ENCODE data around the gene MYD88.
"Not testable (repeated sequence)": the region's sequence is repeated elsewhere in the genome, so short reads cannot be mapped to it uniquely, and the experiment has no call there.

Gene MYD88

GRCh38 chr3:38148311-38148882 is 9.9 kb downstream of the MYD88 start:
- Histone ChIP-seq H3K4me3 (ENCODE audit: low read length) (no peak overlapping the region), H3K4me1 (ENCODE audit: insufficient read depth, low read length) (no peaks in the 10 kb centered on the region), H2AFZ (ENCODE audit: low read depth, low read length) (no peak overlapping the region), H3K9me3 (ENCODE audit: low read length) (peaks cover 5% of the 10 kb centered on the region), H3K36me3 (ENCODE audit: insufficient read depth, low read length) (no peaks in the 10 kb centered on the region), H3K27me3 (ENCODE audit: insufficient read depth, low read length) (no peaks in the 10 kb centered on the region)

DNA sequence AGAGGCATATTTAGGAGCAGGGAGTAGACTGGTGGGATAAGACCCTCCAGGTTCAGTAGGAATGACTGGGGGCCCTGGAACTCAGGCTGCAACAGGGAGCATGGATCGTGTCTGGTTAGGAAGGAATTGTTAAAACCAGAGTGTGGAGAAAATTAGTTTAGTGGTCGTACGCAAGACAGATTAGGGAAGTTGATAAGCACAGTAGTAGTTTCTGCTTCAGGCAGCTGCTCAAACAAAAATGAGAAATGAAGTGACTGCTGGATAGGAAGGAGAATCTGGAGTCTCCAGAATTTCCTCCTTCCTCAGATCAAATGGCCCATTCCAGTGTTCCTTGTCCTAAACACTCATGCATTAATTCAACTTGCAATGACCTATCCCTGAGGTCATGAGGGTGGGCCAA is 11.2 kb downstream of the MYD88 start:
- H3K36me3 ChIP-seq (ENCODE audit: insufficient read depth, low read length), result no peaks in the 10 kb centered on the region
- no peak overlapping the region for H2AFZ ChIP-seq (ENCODE audit: low read depth, low read length)
- no peaks in the 10 kb centered on the region for H3K27me3 ChIP-seq (ENCODE audit: insufficient read depth, low read length)
- no peaks in the 10 kb centered on the region for H3K4me1 ChIP-seq (ENCODE audit: insufficient read depth, low read length)
- H3K4me3 ChIP-seq (ENCODE audit: low read length), result no peak overlapping the region
- H3K9me3 ChIP-seq (ENCODE audit: low read length), result peaks cover 5% of the 10 kb centered on the region

- Histone ChIP-seq H3K36me3 (ENCODE audit: insufficient read depth, low read length) (no peaks in the 10 kb centered on the region), H3K9me3 (ENCODE audit: low read length) (peaks cover 4% of the 10 kb centered on the region), H3K4me3 (ENCODE audit: low read length) (no peak overlapping the region), H2AFZ (ENCODE audit: low read depth, low read length) (no peak overlapping the region), H3K27me3 (ENCODE audit: insufficient read depth, low read length) (no peaks in the 10 kb centered on the region), H3K4me1 (ENCODE audit: insufficient read depth, low read length) (no peaks in the 10 kb centered on the region)
Observed at GRCh38 chr3:38150780-38151528, 12.5 kb downstream of the MYD88 start.

GRCh38 chr3:38151667-38152265 is 13.3 kb downstream of the MYD88 start:
- H3K9me3 ChIP-seq (ENCODE audit: low read length), result no peaks in the 10 kb centered on the region
- H2AFZ ChIP-seq (ENCODE audit: low read depth, low read length), result no peak overlapping the region
- no peaks in the 10 kb centered on the region for H3K4me1 ChIP-seq (ENCODE audit: insufficient read depth, low read length)
- no peak overlapping the region for H3K4me3 ChIP-seq (ENCODE audit: low read length)
- no peaks in the 10 kb centered on the region for H3K36me3 ChIP-seq (ENCODE audit: insufficient read depth, low read length)
- H3K27me3 ChIP-seq (ENCODE audit: insufficient read depth, low read length), result no peaks in the 10 kb centered on the region

DNA sequence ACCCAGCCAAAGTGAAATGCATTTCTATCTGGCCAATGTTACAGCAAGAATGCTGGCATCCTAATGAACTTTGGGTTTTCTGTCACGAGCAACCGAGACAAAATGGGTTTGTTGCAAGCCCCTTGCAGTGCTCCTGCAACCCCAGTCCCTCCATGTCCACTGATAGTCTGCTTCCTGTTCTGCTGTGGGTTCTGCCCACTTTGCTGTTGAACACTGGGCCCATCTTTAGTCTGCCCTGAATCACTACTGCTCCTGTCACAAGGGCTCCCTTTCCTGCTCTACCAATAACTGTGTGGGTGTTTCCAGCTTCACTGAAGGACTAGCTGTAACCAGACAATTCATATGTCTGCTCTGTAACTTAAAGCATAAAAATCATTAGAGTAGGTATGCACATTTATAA is 14.1 kb downstream of the MYD88 start:
- Histone ChIP-seq H2AFZ (ENCODE audit: low read depth, low read length) (no peak overlapping the region), H3K36me3 (ENCODE audit: insufficient read depth, low read length) (no peaks in the 10 kb centered on the region), H3K27me3 (ENCODE audit: insufficient read depth, low read length) (no peaks in the 10 kb centered on the region), H3K4me1 (ENCODE audit: insufficient read depth, low read length) (no peaks in the 10 kb centered on the region), H3K9me3 (ENCODE audit: low read length) (no peaks in the 10 kb centered on the region), H3K4me3 (ENCODE audit: low read length) (no peak overlapping the region)

DNA sequence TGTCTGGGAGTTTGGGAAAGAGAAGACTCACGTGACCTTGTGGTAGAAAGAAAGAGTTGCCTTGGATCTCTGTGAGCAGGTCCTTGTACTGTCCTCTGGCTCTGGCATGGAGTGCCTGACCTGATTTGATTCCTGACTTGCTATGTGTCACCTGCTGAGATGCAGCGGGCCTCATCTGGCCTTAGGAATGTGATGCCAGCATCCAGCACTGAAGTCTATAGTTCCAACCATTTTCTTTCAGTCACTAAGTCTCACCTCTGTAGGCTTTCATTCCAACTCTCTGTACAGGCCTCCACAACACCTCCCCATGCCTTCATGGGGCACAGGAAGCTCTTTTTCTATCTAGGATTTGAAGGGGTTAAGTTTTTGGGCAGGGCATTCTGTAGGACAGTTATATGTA is 14.8 kb downstream of the MYD88 start:
- no peak overlapping the region for H3K4me3 ChIP-seq (ENCODE audit: low read length)
- no peaks in the 10 kb centered on the region for H3K4me1 ChIP-seq (ENCODE audit: insufficient read depth, low read length)
- no peaks in the 10 kb centered on the region for H3K27me3 ChIP-seq (ENCODE audit: insufficient read depth, low read length)
- H2AFZ ChIP-seq (ENCODE audit: low read depth, low read length), result no peak overlapping the region
- H3K36me3 ChIP-seq (ENCODE audit: insufficient read depth, low read length), result no peaks in the 10 kb centered on the region
- no peaks in the 10 kb centered on the region for H3K9me3 ChIP-seq (ENCODE audit: low read length)

DNA sequence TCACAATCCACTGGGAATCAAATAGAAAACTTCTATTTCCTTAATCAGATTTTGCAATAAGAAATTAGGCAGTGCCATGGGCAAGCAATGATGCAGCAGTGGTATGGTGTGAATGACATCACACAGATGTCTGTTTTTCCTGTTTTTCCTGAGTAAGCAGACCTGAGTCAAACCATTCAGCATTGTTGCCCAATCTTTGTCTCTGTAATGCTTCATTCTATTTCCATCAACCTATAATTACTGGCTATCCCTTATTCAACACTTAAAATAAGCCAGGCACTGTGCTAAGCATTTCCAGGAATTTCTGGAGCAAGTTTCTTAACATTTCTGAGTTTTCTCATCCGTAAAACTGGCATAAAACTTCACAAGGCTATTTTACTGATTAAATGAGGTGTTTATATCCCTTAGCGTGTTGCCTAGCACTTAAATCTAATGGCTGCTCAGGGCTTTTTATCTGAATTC is 15.6 kb downstream of the MYD88 start:
- no peaks in the 10 kb centered on the region for H3K4me1 ChIP-seq (ENCODE audit: insufficient read depth, low read length)
- no peaks in the 10 kb centered on the region for H3K27me3 ChIP-seq (ENCODE audit: insufficient read depth, low read length)
- no peak overlapping the region for H2AFZ ChIP-seq (ENCODE audit: low read depth, low read length)

GRCh38 chr3:38154625-38155255 is 16.3 kb downstream of the MYD88 start:
- no peaks in the 10 kb centered on the region for H3K4me1 ChIP-seq (ENCODE audit: insufficient read depth, low read length)
- H3K36me3 ChIP-seq (ENCODE audit: insufficient read depth, low read length), result no peaks in the 10 kb centered on the region
- H3K4me3 ChIP-seq (ENCODE audit: low read length), result no peak overlapping the region
- no peaks in the 10 kb centered on the region for H3K27me3 ChIP-seq (ENCODE audit: insufficient read depth, low read length)
- H2AFZ ChIP-seq (ENCODE audit: low read depth, low read length), result no peak overlapping the region
- H3K9me3 ChIP-seq (ENCODE audit: low read length), result no peaks in the 10 kb centered on the region

More for the DNA sequence above, 15.6 kb downstream of the MYD88 start:
- Histone ChIP-seq H3K9me3 (ENCODE audit: low read length) (no peaks in the 10 kb centered on the region), H3K36me3 (ENCODE audit: insufficient read depth, low read length) (no peaks in the 10 kb centered on the region), H3K4me3 (ENCODE audit: low read length) (no peak overlapping the region)

- H2AFZ ChIP-seq (ENCODE audit: low read depth, low read length), result no peak overlapping the region
- H3K36me3 ChIP-seq (ENCODE audit: insufficient read depth, low read length), result no peaks in the 10 kb centered on the region
- H3K4me3 ChIP-seq (ENCODE audit: low read length), result no peak overlapping the region
- H3K27me3 ChIP-seq (ENCODE audit: insufficient read depth, low read length), result no peaks in the 10 kb centered on the region
- no peaks in the 10 kb centered on the region for H3K9me3 ChIP-seq (ENCODE audit: low read length)
- no peaks in the 10 kb centered on the region for H3K4me1 ChIP-seq (ENCODE audit: insufficient read depth, low read length)
Observed at GRCh38 chr3:38155825-38156224, 17.4 kb downstream of the MYD88 start.

- H3K27me3 ChIP-seq (ENCODE audit: insufficient read depth, low read length), result no peaks in the 10 kb centered on the region
- H3K36me3 ChIP-seq (ENCODE audit: insufficient read depth, low read length), result no peaks in the 10 kb centered on the region
- no peak overlapping the region for H2AFZ ChIP-seq (ENCODE audit: low read depth, low read length)
- no peak overlapping the region for H3K4me3 ChIP-seq (ENCODE audit: low read length)
- H3K4me1 ChIP-seq (ENCODE audit: insufficient read depth, low read length), result no peaks in the 10 kb centered on the region
- H3K9me3 ChIP-seq (ENCODE audit: low read length), result no peaks in the 10 kb centered on the region
Observed at GRCh38 chr3:38157117-38157516, 18.7 kb downstream of the MYD88 start.

DNA sequence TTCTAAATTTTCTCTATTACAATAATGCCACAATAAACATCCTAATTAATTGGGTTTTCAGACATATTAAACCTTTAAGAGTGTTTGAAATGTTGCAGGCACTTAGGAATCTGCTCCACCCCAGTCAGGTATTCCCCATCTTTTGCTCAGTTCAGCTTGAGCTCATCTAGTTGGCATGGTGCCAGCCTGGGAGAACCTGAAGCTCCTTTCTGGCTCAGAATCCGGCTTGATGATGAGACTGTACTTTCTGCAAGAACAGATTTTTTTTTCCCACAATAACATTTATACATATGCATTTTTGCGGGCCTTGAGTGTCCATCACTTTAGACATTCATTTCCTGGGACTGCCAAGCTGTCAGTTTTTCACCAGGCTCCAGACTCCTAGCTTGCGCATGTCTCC is 19.1 kb downstream of the MYD88 start:
- no peak overlapping the region for H3K4me3 ChIP-seq (ENCODE audit: low read length)
- no peaks in the 10 kb centered on the region for H3K4me1 ChIP-seq (ENCODE audit: insufficient read depth, low read length)
- H3K27me3 ChIP-seq (ENCODE audit: insufficient read depth, low read length), result no peaks in the 10 kb centered on the region
- H2AFZ ChIP-seq (ENCODE audit: low read depth, low read length), result no peak overlapping the region
- no peaks in the 10 kb centered on the region for H3K9me3 ChIP-seq (ENCODE audit: low read length)
- no peaks in the 10 kb centered on the region for H3K36me3 ChIP-seq (ENCODE audit: insufficient read depth, low read length)

- Histone ChIP-seq H3K4me3 (ENCODE audit: low read length) (no peak overlapping the region), H3K36me3 (ENCODE audit: insufficient read depth, low read length) (no peaks in the 10 kb centered on the region), H2AFZ (ENCODE audit: low read depth, low read length) (no peak overlapping the region), H3K27me3 (ENCODE audit: insufficient read depth, low read length) (no peaks in the 10 kb centered on the region), H3K9me3 (ENCODE audit: low read length) (no peaks in the 10 kb centered on the region), H3K4me1 (ENCODE audit: insufficient read depth, low read length) (no peaks in the 10 kb centered on the region)
Observed at GRCh38 chr3:38158472-38158871, 20.0 kb downstream of the MYD88 start.

DNA sequence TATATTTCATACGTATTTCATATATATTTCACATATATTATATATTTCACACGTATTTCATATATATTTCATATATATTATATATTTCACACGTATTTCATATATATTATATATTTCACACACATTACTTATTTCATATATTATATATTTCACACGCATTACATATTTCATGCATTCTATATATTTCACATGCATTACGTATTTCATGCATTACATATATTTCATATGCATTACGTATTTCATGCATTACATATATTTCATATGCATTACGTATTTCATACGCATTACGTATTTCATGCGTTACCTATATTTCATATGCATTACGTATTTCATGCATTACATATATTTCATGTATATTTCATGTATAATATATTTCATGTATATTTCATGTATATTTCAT is 22.2 kb downstream of the MYD88 start:
- H3K4me3 ChIP-seq (ENCODE audit: low read length); H3K9me3 ChIP-seq (ENCODE audit: low read length); H3K4me1 ChIP-seq (ENCODE audit: insufficient read depth, low read length); H3K27me3 ChIP-seq (ENCODE audit: insufficient read depth, low read length); H2AFZ ChIP-seq (ENCODE audit: low read depth, low read length); H3K36me3 ChIP-seq (ENCODE audit: insufficient read depth, low read length): not testable (repeated sequence)
